CD4-positive, alpha-beta T cell (primary cell): Measurements from ENCODE around the gene SLC12A7. TPM values are rescaled to one million over a fixed set of nuclear protein-coding genes. Genes with fewer than 3 reads are reported as not detected.

Experiments
- ATAC-seq: fragments of 200-7000 bp; cut with Tn5 transposase; one replicate; pipeline ENCODE4 v1.10.0; 2022; ENCODE audit warnings: mild to moderate bottlenecking; ENCODE audit not compliant: poor library complexity
- CTCF ChIA-PET: fragments of 350-600 bp; sonication (Branson Sonifier 250); formaldehyde crosslinking; loops from one replicate; lab custom pipeline; 2021; ENCODE audit warnings: antibody characterized with exemption, inconsistent platforms; lab: Charles Lee
- POLR2A ChIA-PET: fragments of 350-600 bp; sonication (Branson Sonifier 250); formaldehyde crosslinking; loops from one replicate; lab custom pipeline; 2021; ENCODE audit warnings: antibody characterized with exemption, inconsistent platforms; lab: Charles Lee
- DNase-seq, 14 experiments: peaks; one replicate each; pipeline ENCODE4 v3.0.0-alpha.2; 2013 to 2020; ENCODE audit warnings: mixed read lengths in 2 of 14
- H3K27ac ChIP-seq, 2 donors: one replicate each; pipeline versions ENCODE4 v1.5.1 to v1.7.0; 2013; ENCODE audit warnings: low read length in 2 of 2, low read depth in 1 of 2, mild to moderate bottlenecking in 1 of 2
- H3K27me3 ChIP-seq, 2 experiments: 1 replicate in 1 of 2; 2 replicates in 1 of 2; pipeline versions ENCODE4 v1.6.1 to v1.7.0; 2013; ENCODE audit warnings: low read length in 2 of 2, control low read depth in 1 of 2, mild to moderate bottlenecking in 1 of 2, moderate library complexity in 1 of 2; ENCODE audit not compliant: insufficient read depth in 2 of 2, control insufficient read depth in 1 of 2
- H3K36me3 ChIP-seq: one replicate; pipeline ENCODE4 v1.6.1; 2013; ENCODE audit warnings: low read length, control low read depth; ENCODE audit not compliant: insufficient read depth
- H3K4me1 ChIP-seq: one replicate; pipeline ENCODE4 v1.6.1; 2013; ENCODE audit warnings: low read length, control low read depth; ENCODE audit not compliant: insufficient read depth
- H3K4me3 ChIP-seq: one replicate; pipeline ENCODE4 v1.5.1; 2013; ENCODE audit warnings: mild to moderate bottlenecking, low read length, moderate library complexity
- H3K9me3 ChIP-seq, 2 experiments: 1 replicate in 1 of 2; 2 replicates in 1 of 2; pipeline versions ENCODE4 v1.6.1 to v1.7.0; 2013; ENCODE audit warnings: low read length in 2 of 2, mild to moderate bottlenecking in 2 of 2, control low read depth in 1 of 2, moderate library complexity in 1 of 2; ENCODE audit not compliant: control insufficient read depth in 1 of 2, insufficient read depth in 1 of 2
- H3K27ac Mint-ChIP-seq: one replicate; pipeline ENCODE4 v1.8.0; 2020; ENCODE audit warnings: mixed read lengths
- H3K27me3 Mint-ChIP-seq: one replicate; pipeline ENCODE4 v1.8.0; 2021; ENCODE audit warnings: mixed read lengths
- H3K36me3 Mint-ChIP-seq: one replicate; pipeline ENCODE4 v1.8.0; 2021; ENCODE audit warnings: low read depth, mixed read lengths
- H3K4me1 Mint-ChIP-seq: one replicate; pipeline ENCODE4 v1.8.0; 2021; ENCODE audit warnings: low read depth, mixed read lengths
- H3K4me3 Mint-ChIP-seq: one replicate; pipeline ENCODE4 v1.8.0; 2020; ENCODE audit warnings: mild to moderate bottlenecking, mixed read lengths
- H3K9me3 Mint-ChIP-seq: one replicate; pipeline ENCODE4 v1.8.0; 2020; ENCODE audit warnings: mixed read lengths
- intact Hi-C, 2 experiments: fragments of 100-400 bp; cut with DNase I in 1 of 2; cut with micrococcal nuclease in 1 of 2; formaldehyde crosslinking; loops; one replicate each; pipeline versions ENCODE4 v1.15.1 to v1.9.0; 2023 to 2025; cut with DNase I, micrococcal nuclease
- total RNA-seq, 174 experiments: library from RNA in 2 of 174; stranded (reverse) in 2 of 174; gene quantifications; one replicate each; pipeline ENCODE4 v1.2.3 and lab custom pipeline; 2021 to 2026
- TF ChIP-seq, protein P1 (sequence below): fragments of 200-600 bp; IDR thresholded peaks from one replicate; pipeline ENCODE4 v1.8.0; 2022; ENCODE audit warnings: antibody characterized with exemption, mild to moderate bottlenecking

Gene SLC12A7
- total RNA-seq, 2 experiments from 2014 or later = 47.9 to 51.7 TPM

DNA sequence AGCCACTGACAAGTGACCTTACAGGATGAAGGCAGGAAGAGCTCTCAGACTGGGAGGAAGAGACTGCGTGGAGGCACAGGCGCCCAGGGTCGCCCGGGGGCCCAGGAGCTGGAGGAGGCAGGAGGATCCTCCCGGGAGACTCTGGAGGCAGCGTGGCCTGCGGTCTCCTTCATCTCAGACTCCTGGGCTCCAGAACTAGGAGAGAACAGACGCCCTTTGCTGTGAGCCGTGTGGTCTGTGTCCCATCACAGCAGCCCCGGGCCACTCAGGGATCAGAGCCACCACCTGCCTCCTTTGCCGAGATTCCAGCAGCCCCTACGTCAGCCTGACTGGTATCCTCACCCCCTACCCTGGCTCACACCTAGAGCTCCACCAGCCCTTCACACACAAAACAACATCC is 45.2 kb downstream of the SLC12A7 start:
- no peaks in the 10 kb centered on the region for H3K9me3 Mint-ChIP-seq
- no peaks in the 10 kb centered on the region for H3K4me1 ChIP-seq
- intact Hi-C loops = no loop called here
- H3K4me1 Mint-ChIP-seq = no peaks in the 10 kb centered on the region
- H3K36me3 Mint-ChIP-seq = peaks cover 24% of the 10 kb centered on the region
- CTCF ChIA-PET = no interaction called here
- H3K4me3 ChIP-seq = no peak overlapping the region
- H3K36me3 ChIP-seq = peaks cover 67% of the 10 kb centered on the region
- no peak overlapping the region for H3K27ac ChIP-seq
- no peaks in the 10 kb centered on the region for H3K9me3 ChIP-seq
- H3K27me3 Mint-ChIP-seq = no peaks in the 10 kb centered on the region
- POLR2A ChIA-PET = no interaction called here
- DNase-seq (no peak), ATAC-seq (no peak)
- no peaks in the 10 kb centered on the region for H3K27me3 ChIP-seq
- TF ChIP-seq, protein P1, sequence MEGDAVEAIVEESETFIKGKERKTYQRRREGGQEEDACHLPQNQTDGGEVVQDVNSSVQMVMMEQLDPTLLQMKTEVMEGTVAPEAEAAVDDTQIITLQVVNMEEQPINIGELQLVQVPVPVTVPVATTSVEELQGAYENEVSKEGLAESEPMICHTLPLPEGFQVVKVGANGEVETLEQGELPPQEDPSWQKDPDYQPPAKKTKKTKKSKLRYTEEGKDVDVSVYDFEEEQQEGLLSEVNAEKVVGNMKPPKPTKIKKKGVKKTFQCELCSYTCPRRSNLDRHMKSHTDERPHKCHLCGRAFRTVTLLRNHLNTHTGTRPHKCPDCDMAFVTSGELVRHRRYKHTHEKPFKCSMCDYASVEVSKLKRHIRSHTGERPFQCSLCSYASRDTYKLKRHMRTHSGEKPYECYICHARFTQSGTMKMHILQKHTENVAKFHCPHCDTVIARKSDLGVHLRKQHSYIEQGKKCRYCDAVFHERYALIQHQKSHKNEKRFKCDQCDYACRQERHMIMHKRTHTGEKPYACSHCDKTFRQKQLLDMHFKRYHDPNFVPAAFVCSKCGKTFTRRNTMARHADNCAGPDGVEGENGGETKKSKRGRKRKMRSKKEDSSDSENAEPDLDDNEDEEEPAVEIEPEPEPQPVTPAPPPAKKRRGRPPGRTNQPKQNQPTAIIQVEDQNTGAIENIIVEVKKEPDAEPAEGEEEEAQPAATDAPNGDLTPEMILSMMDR = no peak
- H3K27ac Mint-ChIP-seq = no peak overlapping the region
- no peak overlapping the region for H3K4me3 Mint-ChIP-seq

DNA sequence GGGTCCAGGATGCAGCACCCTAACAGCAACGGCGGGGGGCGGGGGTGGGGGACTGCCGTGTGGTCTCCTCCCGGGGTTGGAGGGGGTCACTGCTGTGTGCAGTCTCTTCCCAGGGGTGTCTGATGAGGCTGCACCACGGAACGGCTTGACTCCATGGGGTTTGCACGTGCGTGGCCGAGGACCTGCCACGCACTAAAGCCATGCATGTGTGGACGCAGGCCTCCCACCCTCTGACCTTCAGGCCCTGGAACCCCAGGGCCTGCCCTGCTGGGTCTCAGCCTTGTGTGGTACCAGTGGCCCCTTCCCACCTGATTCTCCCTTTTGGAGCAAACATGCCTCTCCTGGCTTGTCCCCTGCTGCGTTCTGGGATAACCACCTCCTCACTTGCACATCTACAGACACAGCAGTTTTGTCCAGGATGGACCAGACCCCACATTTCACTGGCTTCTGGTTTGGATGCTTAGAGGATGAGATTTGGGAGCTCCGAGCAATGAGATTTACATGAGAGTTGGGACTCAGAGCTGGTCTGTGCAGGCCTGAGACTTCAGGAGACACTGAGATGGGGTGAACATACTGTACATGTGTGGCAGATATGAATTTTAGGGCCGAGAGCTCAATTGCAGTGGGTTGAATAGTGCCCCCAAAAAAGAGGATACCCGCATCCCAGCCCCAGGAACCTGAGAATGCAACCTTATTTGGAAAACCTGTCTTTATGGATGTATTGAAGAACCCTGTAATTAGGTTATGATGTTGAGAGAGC is 45.8 kb downstream of the SLC12A7 start:
- ChIA-PET CTCF (no interaction called here), POLR2A (no interaction called here)
- ATAC-seq (no peak), DNase-seq (no peak)
- Mint-ChIP-seq H3K9me3 (no peaks in the 10 kb centered on the region), H3K27ac (no peak overlapping the region), H3K4me3 (no peak overlapping the region), H3K27me3 (no peaks in the 10 kb centered on the region), H3K4me1 (no peaks in the 10 kb centered on the region), H3K36me3 (peaks cover 24% of the 10 kb centered on the region)
- Histone ChIP-seq H3K4me1 (no peaks in the 10 kb centered on the region), H3K27ac (no peak overlapping the region), H3K4me3 (no peak overlapping the region), H3K27me3 (no peaks in the 10 kb centered on the region), H3K9me3 (no peaks in the 10 kb centered on the region), H3K36me3 (peaks cover 67% of the 10 kb centered on the region)
- intact Hi-C loops = no loop called here
- TF ChIP-seq, protein P1 = no peak

DNA sequence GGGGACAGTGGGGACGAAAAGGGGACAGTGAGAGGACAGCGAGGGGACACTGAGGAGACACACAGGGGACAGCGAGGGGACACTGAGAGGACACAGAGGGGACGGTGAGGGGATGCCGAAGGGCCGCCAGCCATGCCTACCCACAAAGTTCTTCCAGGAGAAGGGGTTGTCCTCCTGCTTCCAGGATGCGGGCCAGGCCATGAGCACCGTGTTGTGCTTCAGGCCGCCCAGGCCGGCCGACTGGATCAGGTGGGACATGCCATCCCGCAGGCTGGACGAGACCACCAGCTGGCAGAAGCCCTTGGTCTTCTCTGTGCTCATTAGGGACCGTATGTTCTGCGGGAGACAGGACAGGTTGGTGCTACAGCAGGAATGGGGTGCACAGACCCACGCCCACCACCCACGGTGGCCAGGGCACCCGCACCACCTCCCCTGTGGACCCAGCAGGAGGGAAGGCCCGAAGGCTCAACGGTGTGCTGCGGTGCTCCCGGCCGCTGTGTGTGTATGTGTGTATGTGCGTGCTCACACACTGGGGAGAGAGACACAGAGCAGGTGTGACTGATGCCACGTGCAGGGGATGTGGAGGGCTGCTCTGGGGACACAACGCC is 46.6 kb downstream of the SLC12A7 start:
- Histone ChIP-seq H3K36me3 (peaks cover 73% of the 10 kb centered on the region), H3K4me1 (no peaks in the 10 kb centered on the region), H3K27ac (no peak overlapping the region), H3K27me3 (no peaks in the 10 kb centered on the region), H3K4me3 (no peak overlapping the region), H3K9me3 (no peaks in the 10 kb centered on the region)
- intact Hi-C loops = no loop called here
- Mint-ChIP-seq H3K4me1 (no peaks in the 10 kb centered on the region), H3K4me3 (no peak overlapping the region), H3K27me3 (no peaks in the 10 kb centered on the region), H3K36me3 (peaks cover 24% of the 10 kb centered on the region), H3K9me3 (no peaks in the 10 kb centered on the region), H3K27ac (no peak overlapping the region)
- CTCF ChIA-PET = no interaction called here
- POLR2A ChIA-PET = no interaction called here
- no peak for DNase-seq
- TF ChIP-seq, protein P1 = no peak
- ATAC-seq = no peak
